ENCODE measurements around the gene RAB5B. TPM values are rescaled to one million over a fixed set of nuclear protein-coding genes. Genes with fewer than 3 reads are reported as not detected.
A peak's percentile ranks its signal among the peaks of the same experiment; 100 is the strongest.
"Not testable (repeated sequence)": the region's sequence is repeated elsewhere in the genome, so short reads cannot be mapped to it uniquely, and the experiment has no call there.

RAB5B gene
- polyA plus RNA-seq, 3 donors from 2014 or later, result 54.6 to 80.6 (median 76.9) TPM

GRCh38 chr12:55981882-55982281 lies 8.0 kb downstream of the RAB5B start:
- not testable (repeated sequence) for DNase-seq; H3K27ac Mint-ChIP-seq; H3K27me3 Mint-ChIP-seq (ENCODE audit: low read depth in 3 of 3); H3K9me3 Mint-ChIP-seq; H3K4me3 Mint-ChIP-seq
- H3K4me1 Mint-ChIP-seq, result peaks cover 8 to 35% of the 10 kb centered on the region in 2 donors
- H3K36me3 Mint-ChIP-seq, result peaks cover 8 to 22% (median 16%) of the 10 kb centered on the region in 3 donors

DNA sequence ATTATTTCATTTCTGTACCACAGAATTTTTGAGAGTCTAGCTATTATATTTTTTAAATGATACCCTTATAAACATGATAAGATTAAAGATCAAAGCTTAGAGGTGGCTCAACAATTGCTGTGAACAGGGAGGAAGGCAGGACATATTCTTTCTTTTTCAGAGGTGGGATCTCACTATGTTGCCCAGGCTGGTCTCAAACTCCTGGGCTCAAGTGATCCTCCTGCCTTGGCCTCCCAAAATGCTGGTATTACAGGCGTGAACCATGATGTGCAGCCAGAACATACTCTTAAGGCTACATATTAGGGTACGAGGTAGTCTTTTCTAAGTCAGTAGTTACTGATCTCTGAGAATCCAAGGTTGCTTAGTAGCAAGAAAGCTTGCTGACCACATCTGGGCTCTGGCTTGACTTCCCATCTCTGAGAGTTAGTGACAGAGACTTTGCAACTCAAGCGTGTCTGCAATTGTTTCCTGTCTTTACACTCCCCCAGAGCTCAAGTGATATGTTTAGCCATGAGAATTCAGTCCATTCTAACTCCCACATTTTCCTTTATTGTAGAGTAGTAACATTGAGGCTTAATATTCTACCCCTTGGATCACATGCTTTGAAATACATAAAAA lies 8.6 kb downstream of the RAB5B start:
- no peak for DNase-seq
- Mint-ChIP-seq H3K4me3 (no peak overlapping the region), H3K9me3 (no peaks in the 10 kb centered on the region), H3K27ac (peak overlapping the region in 2 of 6 donors; percentile 13 to 17), H3K36me3 (peaks cover 8 to 22% (median 16%) of the 10 kb centered on the region in 3 donors), H3K4me1 (peaks cover 7 to 30% of the 10 kb centered on the region in 2 donors), H3K27me3 (ENCODE audit: low read depth in 3 of 3) (no peaks in the 10 kb centered on the region)

- Mint-ChIP-seq H3K4me1 (peaks cover 5 to 24% of the 10 kb centered on the region in 2 donors), H3K27ac (no peak overlapping the region), H3K4me3 (no peak overlapping the region), H3K36me3 (peaks cover 8 to 22% (median 16%) of the 10 kb centered on the region in 3 donors), H3K9me3 (no peaks in the 10 kb centered on the region), H3K27me3 (ENCODE audit: low read depth in 3 of 3) (no peaks in the 10 kb centered on the region)
- no peak for DNase-seq
Measured at GRCh38 chr12:55983232-55983842, 9.5 kb downstream of the RAB5B start.

DNA sequence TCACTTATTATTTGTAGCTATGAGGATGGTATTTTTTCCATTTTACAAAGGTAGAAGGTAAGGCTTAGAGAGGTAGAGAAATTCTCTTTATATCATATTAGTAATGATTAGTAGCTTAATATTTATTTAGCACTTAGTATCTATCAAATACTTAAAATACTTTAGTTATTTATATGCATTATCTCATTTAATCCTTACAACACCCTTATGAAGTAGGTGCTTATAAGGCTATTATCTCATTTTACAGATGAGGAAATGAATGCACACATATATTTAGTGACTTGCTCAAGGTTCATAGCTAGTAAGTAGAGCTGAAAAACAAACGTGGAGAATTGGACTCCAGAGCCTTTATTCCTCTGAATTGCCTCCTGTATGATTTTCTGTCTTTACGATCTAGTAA lies 11.0 kb downstream of the RAB5B start:
- Mint-ChIP-seq H3K4me3 (no peak overlapping the region), H3K36me3 (peaks cover 13 to 27% (median 16%) of the 10 kb centered on the region in 3 donors), H3K9me3 (no peaks in the 10 kb centered on the region), H3K27ac (no peak overlapping the region), H3K27me3 (ENCODE audit: low read depth in 3 of 3) (no peaks in the 10 kb centered on the region), H3K4me1 (peaks cover 1 to 10% of the 10 kb centered on the region in 2 donors)
- DNase-seq, result no peak

DNA sequence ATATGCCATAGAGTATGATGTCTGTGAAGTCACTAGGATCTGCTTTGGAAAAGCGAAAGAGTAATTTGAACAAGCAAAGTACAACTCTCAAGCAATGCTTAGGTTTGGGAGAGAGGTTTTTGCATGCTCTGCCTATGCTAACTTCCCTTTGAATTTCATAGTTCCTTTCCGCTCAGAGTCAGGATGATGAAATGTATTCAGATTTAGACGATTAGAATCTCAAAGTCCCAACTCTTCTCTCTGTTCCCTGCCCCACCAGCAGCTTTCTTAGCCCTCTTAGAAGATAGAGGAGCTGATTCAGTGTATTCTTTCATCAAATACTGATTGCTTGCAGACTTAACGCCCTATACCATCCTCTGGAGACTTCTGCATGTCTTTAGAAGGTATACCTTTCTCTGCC lies 11.5 kb downstream of the RAB5B start:
- Mint-ChIP-seq H3K4me3 (no peak overlapping the region), H3K27ac (peak overlapping the region in 1 of 6 donors; percentile 17)

GRCh38 chr12:55985976-55986375 lies 12.1 kb downstream of the RAB5B start:
- H3K4me1 Mint-ChIP-seq; DNase-seq; H3K9me3 Mint-ChIP-seq; H3K4me3 Mint-ChIP-seq; H3K27me3 Mint-ChIP-seq (ENCODE audit: low read depth in 3 of 3): not testable (repeated sequence)
- peak overlapping the region in 1 of 6 donors; percentile 11 for H3K27ac Mint-ChIP-seq
- peaks cover 17 to 38% (median 21%) of the 10 kb centered on the region in 3 donors for H3K36me3 Mint-ChIP-seq

More for the DNA sequence above, 11.5 kb downstream of the RAB5B start:
- Mint-ChIP-seq H3K4me1 (peaks cover 0 to 5% of the 10 kb centered on the region in 2 donors), H3K36me3 (peaks cover 15 to 32% (median 16%) of the 10 kb centered on the region in 3 donors), H3K27me3 (ENCODE audit: low read depth in 3 of 3) (no peaks in the 10 kb centered on the region), H3K9me3 (no peaks in the 10 kb centered on the region)
- no peak for DNase-seq

GRCh38 chr12:55991110-55991509 lies 17.2 kb downstream of the RAB5B start:
- Mint-ChIP-seq H3K27ac (no peak overlapping the region), H3K36me3 (peaks cover 18 to 52% (median 26%) of the 10 kb centered on the region in 3 donors), H3K9me3 (no peaks in the 10 kb centered on the region), H3K4me3 (no peak overlapping the region), H3K4me1 (peaks cover 2 to 4% of the 10 kb centered on the region in 2 donors), H3K27me3 (ENCODE audit: low read depth in 3 of 3) (no peaks in the 10 kb centered on the region)
- no peak for DNase-seq

DNA sequence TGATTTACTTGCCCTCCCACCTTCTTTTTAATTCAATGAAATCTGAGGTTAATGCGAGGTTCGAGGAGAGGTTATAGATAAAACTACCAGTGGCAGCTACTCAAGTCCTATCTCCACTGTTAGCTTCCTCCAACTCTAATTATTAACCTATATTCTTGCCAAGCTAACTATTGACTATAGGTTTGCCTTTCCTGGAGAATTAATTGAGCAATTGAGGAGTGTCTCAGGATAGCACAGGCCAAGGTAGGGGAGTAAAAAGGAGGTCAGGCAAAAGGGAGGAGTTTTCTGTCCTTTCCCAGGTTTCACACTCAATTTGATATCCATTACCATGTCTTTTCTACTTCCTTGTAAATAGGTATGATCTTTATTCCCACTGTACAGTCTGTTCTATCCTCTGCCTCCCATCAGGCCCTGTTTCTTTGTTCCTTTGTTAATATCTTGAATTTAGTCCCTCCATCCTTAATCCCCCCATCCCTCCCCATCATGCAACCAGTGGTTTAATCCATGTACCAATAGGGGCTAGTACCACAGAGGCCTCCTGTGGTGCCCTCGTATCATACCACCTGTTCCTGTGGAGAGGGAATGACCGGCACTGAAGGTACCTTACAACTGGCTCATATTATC lies 19.5 kb downstream of the RAB5B start:
- peaks cover 16 to 48% (median 26%) of the 10 kb centered on the region in 3 donors for H3K36me3 Mint-ChIP-seq
- DNase-seq, result no peak
- H3K4me3 Mint-ChIP-seq, result no peak overlapping the region
- peak overlapping the region in 1 of 6 donors; percentile 50 for H3K27ac Mint-ChIP-seq
- H3K9me3 Mint-ChIP-seq, result no peaks in the 10 kb centered on the region
- H3K4me1 Mint-ChIP-seq, result peaks cover 23% of the 10 kb centered on the region in 2 donors
- no peaks in the 10 kb centered on the region for H3K27me3 Mint-ChIP-seq (ENCODE audit: low read depth in 3 of 3)

- Mint-ChIP-seq H3K4me3 (no peak overlapping the region), H3K27ac (no peak overlapping the region), H3K9me3 (no peaks in the 10 kb centered on the region), H3K27me3 (ENCODE audit: low read depth in 3 of 3) (no peaks in the 10 kb centered on the region), H3K4me1 (peaks cover 23% of the 10 kb centered on the region in 2 donors), H3K36me3 (peaks cover 9 to 38% (median 24%) of the 10 kb centered on the region in 3 donors)
- no peak for DNase-seq
Measured at GRCh38 chr12:55995366-55995765, 21.5 kb downstream of the RAB5B start.

DNA sequence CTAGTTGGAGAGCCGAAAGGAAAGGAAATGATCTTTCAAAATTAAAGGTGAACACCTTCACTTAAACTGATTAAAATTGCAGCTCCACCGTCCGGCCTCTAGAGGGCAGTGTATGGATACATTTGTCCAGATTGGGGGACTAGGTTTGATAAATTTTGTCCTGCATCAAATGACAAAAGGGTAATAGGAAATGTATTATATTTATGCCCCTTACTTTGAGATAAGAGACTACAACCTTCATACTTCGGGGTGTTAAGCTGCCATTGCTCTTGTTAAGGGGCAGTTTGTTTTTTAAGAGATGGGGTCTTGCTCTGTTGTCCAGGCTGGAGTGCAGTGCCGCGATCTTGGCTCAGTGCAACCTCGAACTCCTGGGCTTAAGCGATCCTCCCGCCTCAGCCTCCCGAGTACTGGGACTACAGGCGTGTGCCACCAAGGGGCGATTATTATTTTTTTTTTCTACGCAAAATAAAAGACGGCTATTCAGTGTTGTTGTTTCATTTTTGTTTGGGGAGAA lies 22.4 kb downstream of the RAB5B start:
- peak; percentile 67 to 75 (median 69) for DNase-seq
- Mint-ChIP-seq H3K4me3 (peak overlapping the region; percentile 79 to 92 (median 84)), H3K4me1 (peaks cover 23% of the 10 kb centered on the region in 2 donors), H3K27me3 (ENCODE audit: low read depth in 3 of 3) (no peaks in the 10 kb centered on the region), H3K9me3 (no peaks in the 10 kb centered on the region), H3K36me3 (peaks cover under 1 to 29% (median 15%) of the 10 kb centered on the region in 3 donors), H3K27ac (peak overlapping the region; percentile 4 to 71 (median 57))

DNA sequence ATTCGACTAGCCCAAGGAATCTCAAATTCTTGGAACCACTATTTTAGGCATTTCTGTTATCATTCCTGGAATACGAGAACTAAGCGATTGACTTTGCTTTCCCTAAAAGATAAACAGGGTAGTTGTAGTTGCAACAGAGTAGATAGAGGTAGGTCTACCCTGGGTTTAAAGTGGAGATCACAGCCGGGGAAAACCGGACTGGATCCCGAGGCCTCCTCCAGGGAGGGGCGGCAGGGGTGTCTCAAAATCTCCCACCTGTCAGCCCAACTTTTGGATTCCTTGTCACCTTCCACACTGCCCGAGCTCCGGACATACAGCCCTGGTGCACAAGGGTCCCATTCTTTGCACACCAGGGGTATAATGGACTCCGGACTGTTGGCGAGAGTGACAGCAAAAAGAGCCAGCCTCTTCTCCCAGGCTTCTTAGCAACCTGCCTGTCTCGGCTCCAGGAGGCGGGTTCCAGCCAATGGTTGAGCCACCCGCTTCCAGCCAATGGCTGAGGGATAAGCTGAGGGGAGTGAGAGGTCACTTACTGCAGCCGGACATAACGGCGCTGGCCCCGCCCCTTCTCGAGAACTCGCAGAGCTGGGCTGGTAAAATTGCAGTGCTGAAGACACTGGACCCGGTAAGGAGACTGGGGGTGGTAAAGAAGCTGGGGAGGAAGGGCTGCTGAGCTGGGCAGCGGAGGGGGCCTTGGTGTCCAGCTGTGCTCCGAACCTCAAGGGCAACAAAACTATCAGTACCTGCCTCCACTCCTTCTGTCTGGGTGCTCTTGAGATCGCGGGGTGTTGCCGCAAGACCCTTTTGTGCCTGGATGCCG lies 23.0 kb downstream of the RAB5B start, which contains the start of gene SUOX:
SUOX (plus strand) TSS at position 562 of the 820 bp plus-strand sequence. CDS start 4,946 bp downstream, outside the sequence.
- peak within 1 kb of the TSS; percentile 79 to 92 (median 84) for H3K4me3 Mint-ChIP-seq
- peak within 1 kb of the TSS; percentile 56 to 80 (median 68) for H3K27ac Mint-ChIP-seq
- no peaks in the 10 kb centered on the region for H3K9me3 Mint-ChIP-seq
- H3K4me1 Mint-ChIP-seq, result peaks cover 23% of the 10 kb centered on the region in 2 donors
- H3K27me3 Mint-ChIP-seq (ENCODE audit: low read depth in 3 of 3), result no peaks in the 10 kb centered on the region
- peaks cover 0 to 24% (median 12%) of the 10 kb centered on the region in 3 donors for H3K36me3 Mint-ChIP-seq
- DNase-seq, result peak; percentile 68 to 72 (median 69)

GRCh38 chr12:55997535-55997859 lies 23.6 kb downstream of the RAB5B start:
- no peak for DNase-seq
- peak overlapping the region; percentile 38 to 80 (median 68) for H3K27ac Mint-ChIP-seq

DNA sequence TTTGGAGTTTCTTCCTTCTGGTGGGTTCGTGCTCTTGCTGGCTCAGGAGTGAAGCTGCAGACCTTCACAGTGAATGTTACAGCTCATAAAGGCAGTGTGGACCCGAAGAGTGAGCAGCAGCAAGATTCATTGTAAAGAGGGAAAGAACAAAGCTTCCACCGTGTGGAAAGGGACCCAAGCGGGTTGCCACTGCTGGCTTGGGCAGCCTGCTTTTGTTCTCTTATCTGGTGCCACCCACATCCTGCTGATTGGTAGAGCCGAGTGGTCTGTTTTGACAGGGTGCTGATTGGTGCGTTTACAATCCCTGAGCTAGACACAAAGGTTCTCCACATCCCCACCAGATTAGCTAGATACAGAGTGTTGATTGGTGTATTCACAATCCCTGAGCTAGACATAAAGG lies 25.6 kb downstream of the RAB5B start:
- Mint-ChIP-seq H3K27ac (peak overlapping the region in 1 of 6 donors; percentile 61), H3K4me1 (peaks cover 23% of the 10 kb centered on the region in 2 donors)
- not testable (repeated sequence) for H3K9me3 Mint-ChIP-seq; H3K36me3 Mint-ChIP-seq; DNase-seq; H3K4me3 Mint-ChIP-seq; H3K27me3 Mint-ChIP-seq (ENCODE audit: low read depth in 3 of 3)

More at GRCh38 chr12:55997535-55997859, 23.6 kb downstream of the RAB5B start:
- Mint-ChIP-seq H3K4me3 (peak overlapping the region; percentile 79 to 92 (median 84)), H3K9me3 (no peaks in the 10 kb centered on the region), H3K36me3 (peaks cover 0 to 18% (median 6%) of the 10 kb centered on the region in 3 donors), H3K27me3 (ENCODE audit: low read depth in 3 of 3) (peaks cover 0 to 1% (median 0%) of the 10 kb centered on the region in 3 donors), H3K4me1 (peaks cover 23% of the 10 kb centered on the region in 2 donors)
